Measurements from ENCODE around the gene ZNF429.
"Not testable (repeated sequence)": the region's sequence is repeated elsewhere in the genome, so short reads cannot be mapped to it uniquely, and the experiment has no call there.

The ZNF429 gene

DNA sequence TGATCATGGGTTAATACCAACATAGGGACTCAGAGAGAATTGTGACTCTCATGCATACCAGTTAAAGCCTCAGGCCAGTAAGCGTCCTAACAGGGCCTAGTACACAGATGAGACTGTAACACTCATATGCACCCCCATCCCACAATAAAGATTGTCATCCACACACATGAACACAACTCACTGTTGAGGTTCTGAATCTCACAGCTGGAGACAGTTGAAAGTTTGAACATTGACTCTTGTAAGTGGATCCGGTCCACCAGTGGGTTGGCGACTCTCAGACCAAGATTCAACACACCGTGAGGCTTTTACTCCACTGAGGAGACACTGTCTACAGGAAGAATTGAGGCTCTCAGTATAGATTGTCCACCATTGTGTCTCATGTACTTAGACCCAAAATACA lies 88.1 kb downstream of the ZNF429 start:
- no peak for DNase-seq

DNA sequence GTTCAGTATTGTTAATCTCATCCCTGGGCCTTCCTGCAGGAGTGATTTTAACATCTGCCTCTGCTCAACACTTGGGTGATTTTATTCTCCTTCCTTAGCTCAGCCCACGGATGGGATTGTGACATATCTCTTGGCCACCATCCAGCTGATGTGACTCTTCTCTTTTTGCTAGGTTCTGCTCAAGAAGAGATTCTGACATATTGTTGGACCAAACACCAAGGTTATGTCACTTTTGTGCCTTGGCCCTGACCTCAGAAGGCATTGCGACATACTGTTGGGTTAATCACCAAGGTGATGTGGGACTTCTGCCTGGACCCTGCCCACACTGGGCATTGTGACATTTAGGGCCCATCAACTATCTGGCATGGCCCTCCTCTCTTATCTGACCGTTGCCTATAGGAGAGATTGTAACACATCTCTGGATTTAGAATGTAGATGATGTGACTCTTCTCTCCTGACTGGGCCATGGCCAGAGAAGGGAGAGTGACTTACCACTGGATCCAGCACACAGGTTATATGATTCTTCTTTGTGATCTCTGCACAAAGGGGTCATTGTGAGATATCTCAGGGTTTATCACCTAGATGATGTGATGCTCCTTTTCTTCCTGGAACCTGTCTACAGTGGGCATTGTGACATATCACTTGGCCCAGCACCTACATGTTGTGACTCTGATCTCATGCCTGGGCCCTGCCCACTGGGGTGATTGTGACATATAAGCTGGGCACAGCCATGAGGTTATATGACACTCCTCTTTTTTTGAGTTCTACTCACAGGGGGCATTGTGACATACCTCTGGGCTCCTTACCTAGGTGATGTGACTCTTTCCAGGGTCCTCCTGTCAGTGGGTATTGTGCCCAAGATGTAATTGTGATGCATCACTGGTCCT lies 88.8 kb downstream of the ZNF429 start:
- DNase-seq: no peak

DNA sequence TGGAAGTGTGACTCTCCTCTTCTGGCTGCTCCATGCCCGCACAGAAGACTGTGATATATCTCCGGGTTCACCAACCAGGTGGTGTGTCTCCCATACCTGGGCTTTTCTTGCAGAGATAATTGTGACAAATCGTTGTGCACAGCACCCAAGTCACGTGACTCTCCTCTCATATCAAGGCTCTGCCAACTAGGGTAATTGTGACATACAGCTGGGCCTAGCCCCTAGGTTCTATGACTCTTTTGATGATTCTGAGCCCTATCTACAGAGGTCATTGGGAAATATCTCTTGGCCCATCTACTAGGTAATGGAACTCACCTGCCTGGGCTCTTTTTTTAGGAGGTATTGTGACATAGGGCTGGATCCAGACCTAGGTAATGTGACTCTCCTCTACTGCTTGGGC lies 89.8 kb downstream of the ZNF429 start:
- no peak for DNase-seq

DNA sequence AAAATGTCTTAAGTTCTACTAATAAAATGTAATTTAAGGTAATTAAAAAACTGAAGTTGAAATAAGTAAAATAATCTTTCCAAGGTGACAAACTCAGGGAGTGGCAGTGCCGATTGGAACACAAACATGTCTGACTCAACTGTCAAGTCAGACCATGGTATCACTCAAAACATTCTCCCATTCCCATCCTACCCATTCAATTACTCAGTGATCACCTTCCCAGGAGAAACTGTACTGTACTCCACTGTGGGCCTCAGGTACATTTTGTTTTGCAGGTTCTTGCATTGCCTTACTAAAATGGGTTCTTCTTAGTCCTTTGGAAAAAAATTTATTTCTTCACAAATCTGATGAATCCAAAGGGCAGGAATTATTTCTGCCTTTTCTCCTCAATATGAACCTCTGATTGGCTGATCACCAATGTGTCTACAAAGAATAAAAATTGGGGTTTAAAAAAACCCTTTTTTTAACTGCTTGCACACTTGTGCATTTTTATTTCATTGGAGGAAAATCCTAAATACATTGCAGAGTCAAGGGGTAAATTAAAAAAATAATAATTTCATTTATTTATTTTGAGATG lies 96.8 kb downstream of the ZNF429 start:
- no peak for DNase-seq

DNA sequence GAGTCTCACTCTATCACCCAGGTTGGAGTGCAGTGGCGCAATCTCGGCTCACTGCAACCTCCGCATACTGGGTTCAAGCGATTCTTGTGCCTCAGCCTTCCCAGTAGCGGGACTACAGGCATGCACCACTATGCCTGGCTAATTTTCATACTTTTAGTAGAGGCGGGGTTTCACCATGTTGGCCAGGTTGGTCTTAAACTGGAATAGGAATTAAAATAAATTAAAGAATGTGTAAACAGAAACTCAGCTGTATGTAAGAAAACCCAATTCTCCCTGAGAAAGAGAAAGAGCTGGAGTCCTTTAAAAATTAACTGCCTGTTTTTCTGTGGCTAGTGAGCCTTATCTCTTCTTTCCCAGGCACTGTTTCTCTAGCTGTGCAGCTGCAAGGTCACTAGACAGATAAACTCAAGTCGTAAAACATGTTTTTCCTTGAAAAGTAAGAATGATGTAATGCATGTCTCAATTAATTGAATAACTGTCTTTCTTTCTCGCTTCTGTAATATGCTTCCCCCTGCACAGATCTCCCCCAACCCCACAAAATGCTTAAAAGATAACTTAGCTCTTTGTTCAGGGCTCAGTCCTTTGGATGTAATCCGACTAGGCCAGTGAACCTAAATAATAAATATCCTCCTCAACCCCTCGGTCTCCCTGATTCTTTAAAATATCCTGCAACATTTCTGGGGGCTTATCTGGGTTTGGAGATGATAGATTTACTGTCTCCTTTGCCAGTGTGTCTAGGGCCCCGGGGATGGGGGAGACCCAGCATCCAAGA lies 97.4 kb downstream of the ZNF429 start:
- not testable (repeated sequence) for DNase-seq

DNA sequence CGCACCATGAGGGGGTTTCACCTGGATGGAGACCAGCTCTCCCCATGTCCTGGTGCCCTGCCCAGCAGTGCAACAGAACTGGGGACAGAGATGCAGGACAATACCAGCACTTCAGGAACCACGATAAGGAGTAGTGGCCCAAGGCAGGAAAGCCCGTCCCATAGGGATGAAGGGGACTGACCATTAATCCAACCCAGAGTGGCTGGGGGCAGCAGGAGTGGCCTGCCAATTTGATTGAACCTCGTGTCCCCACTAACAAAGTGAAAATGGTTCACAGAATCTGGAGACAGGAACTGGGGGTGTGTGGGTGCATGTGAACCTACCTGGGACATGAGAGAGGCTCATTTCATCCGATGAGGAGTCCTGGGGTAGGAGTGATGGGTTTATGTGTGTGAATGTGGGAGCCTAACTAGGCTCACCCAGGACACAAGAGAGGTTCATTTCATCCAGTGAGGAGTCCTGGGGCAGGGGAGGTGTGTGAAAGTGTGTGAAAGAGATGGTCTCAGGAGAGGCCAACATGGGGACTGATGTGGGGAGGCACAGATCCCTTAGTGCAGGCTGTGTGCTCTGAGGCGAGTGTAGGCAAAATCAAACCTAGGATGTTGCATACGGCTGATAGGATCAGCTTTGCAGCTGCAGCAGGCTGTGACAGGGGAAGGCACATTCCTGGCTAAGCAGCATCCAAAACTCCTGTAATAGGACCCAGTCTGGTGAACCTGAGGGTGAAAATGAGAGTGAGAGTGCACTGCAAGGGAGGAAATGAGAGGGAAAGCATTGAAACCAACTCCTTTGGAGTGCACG lies 98.2 kb downstream of the ZNF429 start:
- no peak for DNase-seq

DNA sequence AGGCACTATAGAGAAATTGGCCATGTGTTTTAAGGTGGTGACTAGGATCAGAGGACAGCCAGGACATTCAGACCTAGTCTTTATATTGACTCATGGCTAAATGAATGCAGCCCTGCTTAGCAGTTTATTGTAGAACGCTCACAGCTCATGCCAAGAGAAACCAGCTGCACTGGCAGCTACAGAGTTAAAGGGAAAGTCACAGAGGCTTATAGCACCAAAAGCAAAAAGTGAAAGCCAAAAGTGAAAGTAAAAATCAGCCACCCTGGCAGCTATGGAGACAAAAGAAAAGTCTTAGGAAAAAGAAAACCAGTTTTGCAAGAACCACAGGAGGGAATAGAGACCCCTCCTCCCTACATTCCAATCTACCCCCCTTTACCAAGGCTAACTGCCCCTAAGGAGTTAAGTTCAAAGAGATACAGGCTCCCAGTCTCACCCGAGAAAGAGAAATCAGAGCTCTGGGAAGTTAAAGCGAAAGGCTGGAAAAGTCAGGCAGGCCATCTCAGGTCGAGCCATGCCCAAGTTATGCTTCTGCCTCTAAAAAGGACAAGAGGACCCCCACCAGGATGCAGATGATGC lies 99.0 kb downstream of the ZNF429 start:
- no peak for DNase-seq

Data from activated CD4-positive, alpha-beta T cell treated with anti-CD3 and anti-CD28 coated beads for 1 hour (primary cell).